Caco-2 (cell line): ENCODE data around the gene CR1L. TPM values are rescaled to one million over a fixed set of nuclear protein-coding genes. Genes with fewer than 3 reads are reported as not detected.
"Not testable (repeated sequence)": the region's sequence is repeated elsewhere in the genome, so short reads cannot be mapped to it uniquely, and the experiment has no call there.

Experiments used
- BruUV-seq: library from RNA; stranded (reverse); fragments of 400-500 nt; replicated peaks from 2 replicates; lab custom pipeline; 2021; lab: Mats Ljungman, UMichigan
- CTCF ChIA-PET: fragments of 300-600 bp; sonication (Branson Sonifier 250); formaldehyde crosslinking; loops from one replicate; lab custom pipeline; 2022; ENCODE audit warnings: antibody characterized with exemption; lab: Charles Lee
- POLR2A ChIA-PET: fragments of 300-600 bp; sonication (Branson Sonifier 250); formaldehyde crosslinking; loops from one replicate; lab custom pipeline; 2022; ENCODE audit warnings: antibody characterized with exemption; lab: Charles Lee
- DNase-seq, 2 experiments: peaks; one replicate each; pipeline versions ENCODE4 v3.0.0 to v3.0.0-alpha.2; 2020 to 2022
- H3K27me3 ChIP-seq: replicated peaks from 2 replicates; pipeline ENCODE4 v1.6.0; 2011; ENCODE audit warnings: low read length; ENCODE audit not compliant: control insufficient read depth, insufficient read depth
- H3K36me3 ChIP-seq: 2 replicates; pipeline ENCODE4 v1.5.1; 2011; ENCODE audit warnings: low read length; ENCODE audit not compliant: control insufficient read depth, insufficient read depth
- H3K4me1 ChIP-seq: fragments of 250-450 bp; sonication (Bioruptor Pico); 2 replicates; pipeline ENCODE4 v1.5.1; 2020; ENCODE audit warnings: mild to moderate bottlenecking
- H3K4me3 ChIP-seq: 2 replicates; pipeline ENCODE4 v1.5.1; 2011; ENCODE audit warnings: low read depth, mild to moderate bottlenecking, control low read depth, low read length
- H3K9me3 ChIP-seq: fragments of 250-450 bp; sonication (Bioruptor Pico); 2 replicates; pipeline ENCODE4 v1.5.1; 2020; ENCODE audit warnings: mild to moderate bottlenecking, moderate library complexity
- H3K27ac Mint-ChIP-seq: one replicate; pipeline ENCODE4 v1.8.0; 2022; ENCODE audit warnings: mixed read lengths; ENCODE audit not compliant: unreplicated experiment
- H3K27me3 Mint-ChIP-seq: one replicate; pipeline ENCODE4 v1.8.0; 2022; ENCODE audit warnings: mixed read lengths; ENCODE audit not compliant: insufficient read depth, unreplicated experiment
- H3K36me3 Mint-ChIP-seq: one replicate; pipeline ENCODE4 v1.8.0; 2022; ENCODE audit warnings: mild to moderate bottlenecking, mixed read lengths; ENCODE audit not compliant: insufficient read depth, unreplicated experiment
- H3K4me1 Mint-ChIP-seq: one replicate; pipeline ENCODE4 v1.8.0; 2022; ENCODE audit warnings: low read depth, mixed read lengths; ENCODE audit not compliant: unreplicated experiment
- H3K4me3 Mint-ChIP-seq: one replicate; pipeline ENCODE4 v1.8.0; 2022; ENCODE audit warnings: mild to moderate bottlenecking, moderate library complexity, mixed read lengths; ENCODE audit not compliant: unreplicated experiment
- H3K9me3 Mint-ChIP-seq: one replicate; pipeline ENCODE4 v1.8.0; 2022; ENCODE audit warnings: mixed read lengths; ENCODE audit not compliant: unreplicated experiment
- CTCF ChIP-seq, 2 experiments: fragments of 200-600 bp in 1 of 2; IDR thresholded peaks; 1 replicate in 1 of 2; 2 replicates in 1 of 2; pipeline versions ENCODE4 v1.5.1 to v1.8.0; 2011 to 2022; ENCODE audit warnings: antibody characterized with exemption in 1 of 2, control low read depth in 1 of 2, inconsistent platforms in 1 of 2, low read depth in 1 of 2, low read length in 1 of 2, mild to moderate bottlenecking in 1 of 2, moderate library complexity in 1 of 2; ENCODE audit not compliant: insufficient read depth in 1 of 2, severe bottlenecking in 1 of 2, unreplicated experiment in 1 of 2
- intact Hi-C: fragments of 100-400 bp; cut with micrococcal nuclease; formaldehyde crosslinking; loops from one replicate; pipeline ENCODE4 v1.10.0; 2022; ENCODE audit not compliant: unreplicated experiment
- total RNA-seq: library from RNA; stranded (reverse); gene quantifications from 2 replicates; pipeline ENCODE4 v1.2.3, GENCODE V29; 2022

Gene CR1L
- total RNA-seq, 1 experiment from 2014 or later: not detected

GRCh38 chr1:207748737-207749528 is 104.0 kb downstream of the CR1L start:
- peaks cover 22% of the 10 kb centered on the region for H3K4me1 Mint-ChIP-seq
- BruUV-seq: no TSS peak
- TF ChIP-seq CTCF (IDR thresholded peaks at IDR 0.05; ENCODE audit: insufficient read depth in 1 of 2, low read depth in 1 of 2, low read length in 1 of 2, severe bottlenecking in 1 of 2, unreplicated experiment in 1 of 2): no peak
- H3K27me3 Mint-ChIP-seq: no peaks in the 10 kb centered on the region
- no peak overlapping the region for H3K27ac Mint-ChIP-seq
- CTCF ChIA-PET: interaction anchor here (0.9 kb wide), 1 partner anchor 50 kb away, joined by 4 read pairs; no protein-coding TSS in a partner anchor
- peaks cover 64% of the 10 kb centered on the region for H3K4me1 ChIP-seq
- H3K27me3 ChIP-seq: no peaks in the 10 kb centered on the region
- H3K36me3 Mint-ChIP-seq: peaks cover 13% of the 10 kb centered on the region
- no peak overlapping the region for H3K4me3 ChIP-seq
- no peaks in the 10 kb centered on the region for H3K9me3 Mint-ChIP-seq
- intact Hi-C loops: loop anchor here (1.0 kb wide), 1 partner anchor 38 kb away; no protein-coding TSS in a partner anchor
- POLR2A ChIA-PET: no interaction called here
- peak in 1 of 2 experiments; percentile 31 for DNase-seq
- H3K4me3 Mint-ChIP-seq: no peak overlapping the region
- no peaks in the 10 kb centered on the region for H3K9me3 ChIP-seq
- no peaks in the 10 kb centered on the region for H3K36me3 ChIP-seq

- peak overlapping the region; percentile 25 for H3K4me3 ChIP-seq
- no peaks in the 10 kb centered on the region for H3K9me3 ChIP-seq
- no peak for TF ChIP-seq CTCF (IDR thresholded peaks at IDR 0.05; ENCODE audit: insufficient read depth in 1 of 2, low read depth in 1 of 2, low read length in 1 of 2, severe bottlenecking in 1 of 2, unreplicated experiment in 1 of 2)
- Mint-ChIP-seq H3K36me3 (peaks cover 14% of the 10 kb centered on the region), H3K9me3 (no peaks in the 10 kb centered on the region), H3K4me3 (peak overlapping the region; percentile 93), H3K27ac (peak overlapping the region; percentile 95), H3K27me3 (no peaks in the 10 kb centered on the region), H3K4me1 (peaks cover 38% of the 10 kb centered on the region)
- H3K4me1 ChIP-seq: peaks cover 73% of the 10 kb centered on the region
- H3K36me3 ChIP-seq: no peaks in the 10 kb centered on the region
- ChIA-PET CTCF (interaction anchor here (3.7 kb wide), 1 partner anchor 46 kb away, joined by 19 read pairs; no protein-coding TSS in a partner anchor), POLR2A (no interaction called here)
- no peaks in the 10 kb centered on the region for H3K27me3 ChIP-seq
- intact Hi-C loops: no loop called here
- BruUV-seq: no TSS peak
- DNase-seq: no peak
Observed at GRCh38 chr1:207750631-207751305, 105.8 kb downstream of the CR1L start.

DNA sequence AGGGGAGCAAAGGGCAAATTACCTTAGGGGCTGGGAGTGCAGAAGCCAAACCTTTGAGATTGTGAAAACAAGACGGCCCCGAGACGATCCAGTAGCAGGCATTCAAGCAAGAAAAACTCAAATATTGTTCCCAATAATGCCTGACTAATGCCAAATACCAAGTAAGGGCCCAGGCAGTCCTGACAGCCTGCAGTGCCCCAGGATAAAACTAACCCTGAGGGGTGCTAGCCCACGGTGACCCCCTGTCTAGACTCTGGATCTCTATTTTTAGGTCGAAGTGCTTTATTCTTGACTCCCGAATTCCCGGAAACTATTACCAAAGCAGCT is 106.5 kb downstream of the CR1L start:
- H3K36me3 ChIP-seq, DNase-seq, H3K27me3 ChIP-seq, H3K9me3 ChIP-seq, POLR2A ChIA-PET, H3K27me3 Mint-ChIP-seq, H3K9me3 Mint-ChIP-seq, intact Hi-C loops: not testable (repeated sequence)
- peaks cover 44% of the 10 kb centered on the region for H3K4me1 Mint-ChIP-seq
- Histone ChIP-seq H3K4me1 (peaks cover 74% of the 10 kb centered on the region), H3K4me3 (peak overlapping the region; percentile 25)
- peaks cover 20% of the 10 kb centered on the region for H3K36me3 Mint-ChIP-seq
- BruUV-seq: TSS peak; percentile 91
- peak overlapping the region; percentile 93 for H3K4me3 Mint-ChIP-seq
- H3K27ac Mint-ChIP-seq: peak overlapping the region; percentile 95
- CTCF ChIA-PET: interaction anchor here (3.7 kb wide), 1 partner anchor 46 kb away, joined by 19 read pairs; no protein-coding TSS in a partner anchor
